GM12878 (cell line): ENCODE measurements around the gene CFAP126.

Experiments
- EZH2 ChIP-seq: IDR thresholded peaks from 2 replicates; pipeline ENCODE4 v1.6.1; 2012; ENCODE audit warnings: low read depth, mild to moderate bottlenecking, control low read depth, inconsistent platforms, low read length, borderline replicate concordance; ENCODE audit not compliant: control insufficient read depth
- IRF3 ChIP-seq: fragments of 450-650 bp; IDR thresholded peaks from 2 replicates; pipeline ENCODE4 v1.6.1; 2014; ENCODE audit warnings: mild to moderate bottlenecking
- MEF2B ChIP-seq: fragments of 450-650 bp; IDR thresholded peaks from 2 replicates; pipeline ENCODE4 v1.6.1; 2018; ENCODE audit warnings: mild to moderate bottlenecking, moderate library complexity; ENCODE audit not compliant: partially characterized antibody, poor library complexity, severe bottlenecking
- POLR2A ChIP-seq: IDR thresholded peaks from 2 replicates; pipeline ENCODE4 v1.6.1; 2011; ENCODE audit warnings: low read depth, mild to moderate bottlenecking, low read length
- TARDBP ChIP-seq: IDR thresholded peaks from 2 replicates; pipeline ENCODE4 v1.6.1; 2016; ENCODE audit warnings: borderline replicate concordance
- TF ChIP-seq, protein P1 (sequence below): fragments of 450-650 bp; conservative IDR thresholded peaks from 2 replicates; pipeline ENCODE4 v1.6.1; 2017; ENCODE audit warnings: mild to moderate bottlenecking, moderate library complexity
- TF ChIP-seq, protein P2 (sequence below), 3 experiments: IDR thresholded peaks in 2 of 3; conservative IDR thresholded peaks in 1 of 3; 2 replicates each; pipeline ENCODE4 v1.5.1; 2011; ENCODE audit warnings: low read depth in 3 of 3, low read length in 3 of 3, mild to moderate bottlenecking in 3 of 3, control low read depth in 2 of 3, moderate library complexity in 2 of 3, inconsistent platforms in 1 of 3, mixed read lengths in 1 of 3; ENCODE audit not compliant: control insufficient read depth in 2 of 3, insufficient read depth in 1 of 3; ENCODE audit errors: extremely low read depth in 1 of 3

DNA sequence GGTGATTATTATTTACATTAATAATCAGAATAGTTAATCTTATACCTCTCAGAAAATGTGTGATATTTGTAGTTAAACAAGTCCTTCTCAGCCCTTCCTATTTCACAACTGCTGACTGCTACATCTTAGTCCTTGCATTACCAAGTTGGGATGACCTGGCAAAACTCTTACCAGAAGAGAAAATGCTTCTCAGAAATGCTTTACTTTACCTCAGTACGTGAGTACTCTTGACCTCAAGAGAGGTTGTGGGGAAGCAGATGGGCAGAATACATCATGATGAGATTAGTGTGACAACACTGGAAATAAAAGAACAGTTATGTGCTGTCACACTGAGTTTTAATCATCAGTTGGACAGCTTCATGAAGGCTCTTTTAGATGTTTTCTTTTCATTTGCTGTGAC lies 16.2 kb downstream of the CFAP126 start:
- TF ChIP-seq, protein P1, sequence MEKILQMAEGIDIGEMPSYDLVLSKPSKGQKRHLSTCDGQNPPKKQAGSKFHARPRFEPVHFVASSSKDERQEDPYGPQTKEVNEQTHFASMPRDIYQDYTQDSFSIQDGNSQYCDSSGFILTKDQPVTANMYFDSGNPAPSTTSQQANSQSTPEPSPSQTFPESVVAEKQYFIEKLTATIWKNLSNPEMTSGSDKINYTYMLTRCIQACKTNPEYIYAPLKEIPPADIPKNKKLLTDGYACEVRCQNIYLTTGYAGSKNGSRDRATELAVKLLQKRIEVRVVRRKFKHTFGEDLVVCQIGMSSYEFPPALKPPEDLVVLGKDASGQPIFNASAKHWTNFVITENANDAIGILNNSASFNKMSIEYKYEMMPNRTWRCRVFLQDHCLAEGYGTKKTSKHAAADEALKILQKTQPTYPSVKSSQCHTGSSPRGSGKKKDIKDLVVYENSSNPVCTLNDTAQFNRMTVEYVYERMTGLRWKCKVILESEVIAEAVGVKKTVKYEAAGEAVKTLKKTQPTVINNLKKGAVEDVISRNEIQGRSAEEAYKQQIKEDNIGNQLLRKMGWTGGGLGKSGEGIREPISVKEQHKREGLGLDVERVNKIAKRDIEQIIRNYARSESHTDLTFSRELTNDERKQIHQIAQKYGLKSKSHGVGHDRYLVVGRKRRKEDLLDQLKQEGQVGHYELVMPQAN = no peak
- TF ChIP-seq EZH2 = no peak
- TF ChIP-seq, protein P2, sequence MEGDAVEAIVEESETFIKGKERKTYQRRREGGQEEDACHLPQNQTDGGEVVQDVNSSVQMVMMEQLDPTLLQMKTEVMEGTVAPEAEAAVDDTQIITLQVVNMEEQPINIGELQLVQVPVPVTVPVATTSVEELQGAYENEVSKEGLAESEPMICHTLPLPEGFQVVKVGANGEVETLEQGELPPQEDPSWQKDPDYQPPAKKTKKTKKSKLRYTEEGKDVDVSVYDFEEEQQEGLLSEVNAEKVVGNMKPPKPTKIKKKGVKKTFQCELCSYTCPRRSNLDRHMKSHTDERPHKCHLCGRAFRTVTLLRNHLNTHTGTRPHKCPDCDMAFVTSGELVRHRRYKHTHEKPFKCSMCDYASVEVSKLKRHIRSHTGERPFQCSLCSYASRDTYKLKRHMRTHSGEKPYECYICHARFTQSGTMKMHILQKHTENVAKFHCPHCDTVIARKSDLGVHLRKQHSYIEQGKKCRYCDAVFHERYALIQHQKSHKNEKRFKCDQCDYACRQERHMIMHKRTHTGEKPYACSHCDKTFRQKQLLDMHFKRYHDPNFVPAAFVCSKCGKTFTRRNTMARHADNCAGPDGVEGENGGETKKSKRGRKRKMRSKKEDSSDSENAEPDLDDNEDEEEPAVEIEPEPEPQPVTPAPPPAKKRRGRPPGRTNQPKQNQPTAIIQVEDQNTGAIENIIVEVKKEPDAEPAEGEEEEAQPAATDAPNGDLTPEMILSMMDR (IDR thresholded peaks at IDR 0.05 in 2 of 3, conservative IDR thresholded peaks at IDR 0.05 in 1 of 3; ENCODE audit: control insufficient read depth in 2 of 3, extremely low read depth in 1 of 3, insufficient read depth in 1 of 3, low read depth in 3 of 3, low read length in 3 of 3) = no peak
- TF ChIP-seq TARDBP = no peak
- no peak for TF ChIP-seq IRF3
- no peak for TF ChIP-seq POLR2A
- TF ChIP-seq MEF2B = no peak
